GM18508 (cell line): Measurements from ENCODE around the gene LYZ.
A peak's percentile ranks its signal among the peaks of the same experiment; 100 is the strongest.

Experiments
- ATAC-seq: cut with Tn5 transposase; IDR thresholded peaks from one replicate; pipeline ENCODE4 v1.9.1; 2021; ENCODE audit warnings: moderate number of reproducible peaks; ENCODE audit not compliant: insufficient read depth, unreplicated experiment

Gene LYZ

GRCh38 chr12:69338120-69338859, 9.9 kb upstream of the LYZ start:
- no peak for ATAC-seq

GRCh38 chr12:69338936-69339335, 9.2 kb upstream of the LYZ start:
- ATAC-seq = no peak

GRCh38 chr12:69339999-69340398, 8.2 kb upstream of the LYZ start:
- ATAC-seq = no peak

- no peak for ATAC-seq
Observed at GRCh38 chr12:69341328-69341727, 6.9 kb upstream of the LYZ start.

- ATAC-seq = no peak
Observed at GRCh38 chr12:69342421-69342820, 5.8 kb upstream of the LYZ start.

GRCh38 chr12:69343357-69343756, 4.8 kb upstream of the LYZ start:
- ATAC-seq = no peak

GRCh38 chr12:69343885-69344612, 4.1 kb upstream of the LYZ start:
- no peak for ATAC-seq

- ATAC-seq = no peak
Observed at GRCh38 chr12:69345077-69345476, 3.1 kb upstream of the LYZ start.

GRCh38 chr12:69345742-69346141, 2.4 kb upstream of the LYZ start:
- no peak for ATAC-seq

GRCh38 chr12:69350002-69350626, 1.9 kb downstream of the LYZ start:
- no peak for ATAC-seq

GRCh38 chr12:69350777-69351176, 2.6 kb downstream of the LYZ start:
- no peak for ATAC-seq

- no peak for ATAC-seq
Observed at GRCh38 chr12:69351462-69352236, 3.5 kb downstream of the LYZ start.

- ATAC-seq = no peak
Observed at GRCh38 chr12:69352904-69353303, 4.7 kb downstream of the LYZ start.

- ATAC-seq = no peak
Observed at GRCh38 chr12:69354172-69354555, 6.0 kb downstream of the LYZ start.

GRCh38 chr12:69354556-69355187, 6.5 kb downstream of the LYZ start:
- ATAC-seq = no peak

GRCh38 chr12:69355363-69356028, 7.3 kb downstream of the LYZ start:
- no peak for ATAC-seq

- peak; percentile 59 for ATAC-seq
Observed at GRCh38 chr12:69359531-69360347, 11.6 kb downstream of the LYZ start, which contains the start of gene YEATS4. Gene YEATS4 (plus strand): TSS chr12:69359743. CDS start chr12:69359973, 230 bp downstream.

- ATAC-seq = no peak
Observed at GRCh38 chr12:69360348-69360672, 12.1 kb downstream of the LYZ start.

- no peak for ATAC-seq
Observed at GRCh38 chr12:69366796-69367195, 18.6 kb downstream of the LYZ start.
